Measurements from ENCODE around the gene C21orf58. TPM values are rescaled to one million over a fixed set of nuclear protein-coding genes. Genes with fewer than 3 reads are reported as not detected.

Gene C21orf58
- total RNA-seq, 1 experiment from 2014 or later, result 10.8 TPM

- ChIA-PET CTCF (no interaction called here), RAD21 (ENCODE audit: low non-redundant PET in 1 of 2, low total read pairs in 2 of 2, uncharacterized antibody in 2 of 2, unreplicated experiment in 2 of 2) (no interaction called here), POLR2A (no interaction called here)
- no peaks in the 10 kb centered on the region for H3K9me2 ChIP-seq (ENCODE audit: insufficient read depth)
- TF ChIP-seq ELF1 (IDR thresholded peaks at IDR 0.05; ENCODE audit: borderline replicate concordance, low read depth) (no peak), EZH2phosphoT487 (IDR thresholded peaks at IDR 0.05; ENCODE audit: borderline replicate concordance) (no peak), JUND (IDR thresholded peaks at IDR 0.05) (no peak), CEBPB (IDR thresholded peaks at IDR 0.05; ENCODE audit: low read depth) (no peak), ZFX (IDR thresholded peaks at IDR 0.05) (no peak), REST (IDR thresholded peaks at IDR 0.05; ENCODE audit: low read depth) (no peak), POLR2AphosphoS5 (IDR thresholded peaks at IDR 0.05; ENCODE audit: low read depth, low read length) (no peak), ATF3 (IDR thresholded peaks at IDR 0.05) (no peak), ZBTB33 (IDR thresholded peaks at IDR 0.05; ENCODE audit: extremely low read depth, insufficient replicate concordance, low read length) (no peak), ZNF274 (IDR thresholded peaks at IDR 0.05; ENCODE audit: low read depth, low read length) (no peak), EGR1 (IDR thresholded peaks at IDR 0.05; ENCODE audit: low read depth) (no peak), CBX3 (IDR thresholded peaks at IDR 0.05; ENCODE audit: low read depth) (no peak), EZH2 (IDR thresholded peaks at IDR 0.05) (no peak), MAX (IDR thresholded peaks at IDR 0.05) (no peak), SP1 (IDR thresholded peaks at IDR 0.05; ENCODE audit: low read depth) (no peak), POLR2A (IDR thresholded peaks at IDR 0.05; ENCODE audit: borderline replicate concordance, extremely low read depth, insufficient read depth, insufficient read length) (no peak), SIN3A (IDR thresholded peaks at IDR 0.05; ENCODE audit: low read depth) (no peak), YY1 (IDR thresholded peaks at IDR 0.05; ENCODE audit: extremely low read depth, insufficient replicate concordance, low read depth, low read length) (no peak), CTCF (IDR thresholded peaks at IDR 0.05 in 2 of 3, conservative IDR thresholded peaks at IDR 0.05 in 1 of 3; ENCODE audit: borderline replicate concordance in 1 of 3, insufficient read depth in 1 of 3, low read depth in 2 of 3, low read length in 2 of 3) (no peak), TCF7L2 (IDR thresholded peaks at IDR 0.05; ENCODE audit: borderline replicate concordance, extremely low read depth, insufficient read depth, insufficient read length) (no peak)
- peaks cover 34 to 73% of the 10 kb centered on the region in 2 experiments for H3K36me3 ChIP-seq (ENCODE audit: control insufficient read depth in 1 of 2, insufficient read depth in 2 of 2, low read length in 2 of 2)
- DNase-seq (ENCODE audit: low read depth, low spot score) (no peak), ATAC-seq (no peak)
- H3K4me1 ChIP-seq (ENCODE audit: control insufficient read depth in 1 of 2, insufficient read depth in 2 of 2, low read length in 2 of 2), result no peaks in the 10 kb centered on the region
- no peak overlapping the region for H3K4me3 ChIP-seq (replicated peaks in 1 of 2; ENCODE audit: low read depth in 1 of 2, low read length in 2 of 2)
- no peaks in the 10 kb centered on the region for H4K20me1 ChIP-seq (ENCODE audit: insufficient read depth)
- peaks cover 4% of the 10 kb centered on the region for H3K79me2 ChIP-seq (ENCODE audit: insufficient read depth, low read length)
- H3K27ac ChIP-seq (ENCODE audit: low read depth, low read length), result no peak overlapping the region
- H2AFZ ChIP-seq (ENCODE audit: low read depth, low read length, poor library complexity, severe bottlenecking), result no peak overlapping the region
- BruUV-seq (replicated peaks), result no TSS peak
- no peak overlapping the region for H3K9ac ChIP-seq (ENCODE audit: low read length)
- H3K9me3 ChIP-seq (ENCODE audit: control insufficient read depth in 1 of 2, insufficient read depth in 1 of 2, low read depth in 1 of 2, low read length in 2 of 2), result no peaks in the 10 kb centered on the region
- intact Hi-C loops (cut with micrococcal nuclease), result no loop called here
- H3K27me3 ChIP-seq (ENCODE audit: insufficient read depth, low read length), result no peaks in the 10 kb centered on the region
- no peak overlapping the region for H3K4me2 ChIP-seq (ENCODE audit: low read length)
These were observed 68.5 kb downstream of the C21orf58 start for GRCh38 chr21:46255166-46255565.
